ENCODE data around the gene CCL21.
"Not testable (repeated sequence)": the region's sequence is repeated elsewhere in the genome, so short reads cannot be mapped to it uniquely, and the experiment has no call there.

Gene CCL21, protein sequence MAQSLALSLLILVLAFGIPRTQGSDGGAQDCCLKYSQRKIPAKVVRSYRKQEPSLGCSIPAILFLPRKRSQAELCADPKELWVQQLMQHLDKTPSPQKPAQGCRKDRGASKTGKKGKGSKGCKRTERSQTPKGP

DNA sequence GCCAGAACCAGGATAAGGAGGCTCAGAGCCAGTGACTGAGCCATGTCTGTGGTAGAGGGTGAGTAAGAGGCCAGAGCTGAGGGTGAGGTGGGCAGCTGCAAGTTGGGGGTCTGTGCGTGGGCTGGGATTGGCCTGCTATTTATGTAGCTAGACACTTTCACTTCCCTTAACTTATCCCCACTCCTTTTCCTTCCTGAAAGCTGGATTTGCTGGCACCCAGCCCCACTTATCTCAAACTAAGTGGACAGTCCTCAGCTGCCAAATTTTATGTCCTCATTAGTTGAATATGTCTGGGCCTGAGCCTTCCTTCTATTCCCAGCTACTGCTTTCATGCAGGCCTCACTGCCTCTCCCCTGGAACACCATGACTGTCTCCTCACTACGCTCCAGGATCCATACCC, at the start of gene CCL21:
TSS of gene CCL21 (minus strand) at position 114 of the 400 bp plus-strand sequence. CDS start at position 44, 70 bp downstream.
- 0 out of 2 replicates have a peak within 1 kb of the TSS, but pooled peaks have one; percentile 5 for H3K27ac ChIP-seq
- TF ChIP-seq, protein P1, sequence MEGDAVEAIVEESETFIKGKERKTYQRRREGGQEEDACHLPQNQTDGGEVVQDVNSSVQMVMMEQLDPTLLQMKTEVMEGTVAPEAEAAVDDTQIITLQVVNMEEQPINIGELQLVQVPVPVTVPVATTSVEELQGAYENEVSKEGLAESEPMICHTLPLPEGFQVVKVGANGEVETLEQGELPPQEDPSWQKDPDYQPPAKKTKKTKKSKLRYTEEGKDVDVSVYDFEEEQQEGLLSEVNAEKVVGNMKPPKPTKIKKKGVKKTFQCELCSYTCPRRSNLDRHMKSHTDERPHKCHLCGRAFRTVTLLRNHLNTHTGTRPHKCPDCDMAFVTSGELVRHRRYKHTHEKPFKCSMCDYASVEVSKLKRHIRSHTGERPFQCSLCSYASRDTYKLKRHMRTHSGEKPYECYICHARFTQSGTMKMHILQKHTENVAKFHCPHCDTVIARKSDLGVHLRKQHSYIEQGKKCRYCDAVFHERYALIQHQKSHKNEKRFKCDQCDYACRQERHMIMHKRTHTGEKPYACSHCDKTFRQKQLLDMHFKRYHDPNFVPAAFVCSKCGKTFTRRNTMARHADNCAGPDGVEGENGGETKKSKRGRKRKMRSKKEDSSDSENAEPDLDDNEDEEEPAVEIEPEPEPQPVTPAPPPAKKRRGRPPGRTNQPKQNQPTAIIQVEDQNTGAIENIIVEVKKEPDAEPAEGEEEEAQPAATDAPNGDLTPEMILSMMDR (conservative IDR thresholded peaks at IDR 0.05), result no peak
- TF ChIP-seq ZFX (IDR thresholded peaks at IDR 0.05), result no peak

DNA sequence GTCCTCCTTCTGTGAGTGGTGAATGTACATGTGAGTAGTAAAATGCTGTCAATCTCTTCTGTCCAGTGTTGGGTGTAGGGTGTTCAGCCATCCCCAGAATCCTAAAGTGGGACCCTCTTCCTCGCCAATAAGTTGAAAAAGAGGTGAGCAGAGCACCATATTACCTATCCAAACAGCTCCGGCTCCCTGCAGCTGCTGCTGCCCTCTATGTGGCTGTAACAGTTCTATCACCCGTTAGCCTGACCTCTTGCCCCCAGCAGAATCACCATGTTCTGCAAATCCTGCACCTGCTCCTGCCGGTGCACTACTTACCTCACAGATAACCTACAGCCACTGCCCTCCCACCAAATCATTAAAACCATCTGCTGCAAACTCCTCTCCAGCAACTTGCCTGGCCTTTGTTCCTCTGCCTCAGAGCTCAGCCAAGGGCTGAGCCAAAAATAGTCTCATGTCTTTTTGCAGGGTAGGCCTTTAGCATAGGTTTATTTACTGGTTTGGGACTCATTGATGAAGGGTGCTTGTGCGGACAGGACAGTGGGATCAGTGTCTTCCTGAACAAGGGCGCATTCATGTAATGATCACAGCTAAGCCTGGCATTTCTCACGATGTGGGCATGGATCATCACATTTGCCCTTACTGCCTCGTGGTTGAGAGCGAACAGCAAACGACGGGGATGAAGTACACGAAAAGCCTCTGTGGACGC, 49.6 kb upstream of the CCL21 start:
- no peak for TF ChIP-seq ZFX (IDR thresholded peaks at IDR 0.05)
- TF ChIP-seq, protein P1 (conservative IDR thresholded peaks at IDR 0.05), result no peak
- no peak overlapping the region for H3K27ac ChIP-seq

DNA sequence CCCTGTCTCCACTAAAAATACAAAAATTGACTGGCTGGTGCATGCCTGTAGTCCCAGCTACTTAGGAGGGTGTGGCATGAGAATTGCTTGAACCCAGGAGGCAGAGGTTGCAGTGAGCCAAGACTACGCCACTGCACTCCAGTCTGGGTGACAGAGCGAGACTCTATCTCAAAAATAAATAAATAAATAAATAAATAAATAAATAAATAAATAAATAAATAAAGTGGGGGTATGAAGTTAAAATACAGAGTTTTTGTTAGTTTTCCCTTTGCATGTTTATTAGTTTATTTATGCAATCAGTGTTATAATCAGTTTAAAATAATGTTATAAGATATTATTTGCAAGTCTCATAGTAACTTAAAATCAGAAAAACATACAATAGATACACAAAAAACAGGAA, 40.4 kb upstream of the CCL21 start:
- H3K27ac ChIP-seq, result not testable (repeated sequence)

DNA sequence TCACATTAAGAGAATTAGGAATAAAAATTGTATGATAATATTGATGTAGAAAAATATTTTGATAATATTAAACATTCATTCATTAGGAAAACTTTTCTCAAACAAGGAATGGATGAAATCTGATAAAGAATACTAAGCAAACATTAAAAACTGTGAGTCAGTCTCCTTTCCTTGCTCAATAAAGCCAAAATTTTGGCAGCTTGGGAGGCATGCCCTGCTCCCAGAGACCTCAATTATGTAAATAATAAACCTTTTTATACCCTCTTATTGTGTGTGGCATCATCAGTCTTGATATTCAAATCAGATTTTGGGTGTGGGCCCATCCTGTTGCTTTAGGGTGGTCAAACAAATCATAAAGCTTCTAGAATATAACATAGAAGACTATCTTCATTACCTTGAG, 36.6 kb upstream of the CCL21 start:
- H3K27ac ChIP-seq, result no peak overlapping the region
- TF ChIP-seq, protein P1 (conservative IDR thresholded peaks at IDR 0.05), result no peak
- TF ChIP-seq ZFX (IDR thresholded peaks at IDR 0.05), result no peak

DNA sequence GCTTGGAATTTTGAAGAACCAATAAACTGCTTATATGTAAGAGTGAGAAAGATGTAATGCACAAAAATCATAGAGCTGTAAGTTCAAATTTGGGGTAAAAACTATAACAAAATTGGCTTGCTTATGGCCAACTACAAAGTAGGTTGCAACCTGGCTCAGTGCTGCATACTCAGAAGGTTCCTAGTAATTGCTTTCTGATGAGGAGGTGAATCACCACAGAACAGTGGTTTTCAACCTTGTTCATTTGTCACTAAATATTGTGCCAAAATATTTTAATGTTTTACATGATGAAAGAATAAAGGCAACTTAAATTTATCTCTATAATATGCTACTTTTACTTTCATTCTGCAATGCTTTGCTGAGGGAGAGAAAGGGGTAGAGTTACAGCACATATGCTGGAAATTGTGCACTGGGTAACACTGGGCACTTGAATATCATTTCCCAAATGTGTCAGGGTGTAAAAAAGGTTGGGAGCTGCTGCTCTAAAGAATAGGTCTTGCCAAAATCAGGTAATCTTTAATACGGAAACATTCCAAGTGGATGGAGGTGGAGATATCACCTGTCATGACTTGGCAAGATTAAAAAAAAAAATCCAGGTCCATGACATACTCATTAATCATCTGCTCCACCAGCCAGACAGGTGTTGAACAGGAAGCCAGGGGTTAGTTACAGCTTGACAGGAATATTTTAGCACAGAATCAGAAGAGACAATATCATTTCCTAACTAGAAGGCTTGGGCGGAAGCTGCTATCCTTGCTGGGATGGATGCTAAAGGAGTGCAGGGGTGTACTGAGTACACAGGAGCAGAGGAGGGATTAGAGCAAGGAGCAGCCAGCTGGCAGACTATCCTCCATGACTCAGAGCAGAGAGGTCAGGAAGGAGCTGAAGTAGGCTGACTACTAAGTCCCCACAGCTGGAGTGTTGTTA, 34.6 kb upstream of the CCL21 start:
- TF ChIP-seq ZFX (IDR thresholded peaks at IDR 0.05), result no peak
- TF ChIP-seq, protein P1 (conservative IDR thresholded peaks at IDR 0.05), result no peak
- H3K27ac ChIP-seq, result peak overlapping the region; percentile 39; the same call in 1 of the 2 replicates

DNA sequence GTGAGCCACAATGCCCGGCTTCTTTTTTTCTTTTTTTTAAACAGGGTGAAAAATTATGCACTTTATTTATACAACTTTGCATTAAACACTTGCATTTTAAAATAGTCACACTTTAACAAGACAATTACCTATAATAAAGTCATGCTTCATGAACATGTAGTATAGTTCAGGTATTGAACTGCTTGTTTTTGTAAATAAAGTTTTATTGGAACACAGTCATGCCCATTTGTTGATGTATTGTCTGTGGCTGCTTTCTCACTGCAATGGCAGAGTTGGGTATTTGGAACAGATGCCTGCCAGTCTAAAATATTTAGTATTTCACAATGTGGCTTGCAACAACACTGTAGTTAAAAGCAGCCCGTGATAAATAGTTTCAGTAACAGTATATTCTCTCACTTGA, 32.8 kb upstream of the CCL21 start:
- no peak overlapping the region for H3K27ac ChIP-seq
- TF ChIP-seq, protein P1 (conservative IDR thresholded peaks at IDR 0.05), result no peak
- no peak for TF ChIP-seq ZFX (IDR thresholded peaks at IDR 0.05)

DNA sequence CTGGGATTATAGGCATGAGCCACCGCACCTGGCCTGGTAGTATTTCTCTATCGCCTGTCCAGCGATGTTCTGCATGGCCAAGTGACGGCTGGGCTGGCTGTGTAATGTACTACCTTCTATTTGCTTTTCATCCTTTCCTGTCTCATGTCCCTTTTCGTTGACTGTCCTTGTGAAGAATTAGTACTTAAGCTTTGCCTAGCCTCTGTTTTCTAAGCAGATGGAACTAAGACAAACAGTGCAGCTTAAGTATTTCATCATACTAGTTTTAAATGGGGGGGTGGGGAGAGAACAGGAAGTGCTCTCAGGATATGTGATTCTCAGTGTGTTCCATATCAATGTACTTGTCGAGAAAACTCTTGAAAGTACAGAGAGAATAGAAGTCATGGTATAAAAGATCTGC, 31.7 kb upstream of the CCL21 start:
- peak overlapping the region; percentile 60 for H3K27ac ChIP-seq
- TF ChIP-seq, protein P1 (conservative IDR thresholded peaks at IDR 0.05), result no peak
- no peak for TF ChIP-seq ZFX (IDR thresholded peaks at IDR 0.05)

DNA sequence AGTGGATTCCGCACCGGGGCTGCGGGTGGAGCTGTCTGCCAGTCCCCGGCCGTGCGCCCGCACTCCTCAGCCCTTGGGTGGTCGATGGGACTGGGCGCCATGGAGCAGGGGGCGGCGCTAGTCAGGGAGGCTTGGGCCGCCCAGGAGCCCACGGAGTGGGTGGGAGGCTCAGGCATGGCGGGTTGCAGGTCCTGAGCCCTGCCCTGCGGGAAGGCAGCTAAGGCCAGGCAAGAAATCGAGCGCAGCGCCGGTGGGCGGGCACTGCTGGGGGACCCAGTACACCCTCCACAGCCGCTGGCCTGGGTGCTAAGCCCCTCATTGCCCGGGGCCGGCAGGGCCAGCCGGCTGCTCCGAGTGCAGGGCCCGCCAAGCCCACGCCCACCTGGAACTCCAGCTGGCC, 30.2 kb upstream of the CCL21 start:
- not testable (repeated sequence) for H3K27ac ChIP-seq
